Measurements from ENCODE around the gene F13A1. TPM values are rescaled to one million over a fixed set of nuclear protein-coding genes. Genes with fewer than 3 reads are reported as not detected.
A peak's percentile ranks its signal among the peaks of the same experiment; 100 is the strongest.

The F13A1 gene
- total RNA-seq, 4 donors from 2014 or later: 9.7 to 32.7 (median 17.2) TPM

GRCh38 chr6:6285679-6286078 lies 34.8 kb downstream of the F13A1 start:
- DNase-seq (ENCODE audit: low spot score in 2 of 2): no peak
- WGBS: 96% methylated on average over 11 of the region's 11 CpGs
- Histone ChIP-seq H3K4me3 (no peak overlapping the region), H3K27ac (no peak overlapping the region), H3K9me3 (no peaks in the 10 kb centered on the region), H3K36me3 (no peaks in the 10 kb centered on the region), H3K27me3 (no peaks in the 10 kb centered on the region), H3K4me1 (peaks cover 3% of the 10 kb centered on the region)
- TF ChIP-seq POLR2A (IDR thresholded peaks at IDR 0.05) (no peak), EP300 (IDR thresholded peaks at IDR 0.05) (no peak), POLR2AphosphoS5 (IDR thresholded peaks at IDR 0.05) (no peak), CTCF (IDR thresholded peaks at IDR 0.05) (no peak)

GRCh38 chr6:6284221-6284966 lies 36.1 kb downstream of the F13A1 start:
- WGBS: 77% methylated on average over 6 of the region's 6 CpGs
- no peaks in the 10 kb centered on the region for H3K27me3 ChIP-seq

GRCh38 chr6:6283746-6284145 lies 36.7 kb downstream of the F13A1 start:
- 74% methylated on average over 2 of the region's 2 CpGs for WGBS
- TF ChIP-seq EP300 (IDR thresholded peaks at IDR 0.05) (no peak), POLR2AphosphoS5 (IDR thresholded peaks at IDR 0.05) (no peak), CTCF (IDR thresholded peaks at IDR 0.05) (no peak), POLR2A (IDR thresholded peaks at IDR 0.05) (no peak)
- H3K9me3 ChIP-seq: no peaks in the 10 kb centered on the region
- H3K4me1 ChIP-seq: peaks cover 3% of the 10 kb centered on the region
- no peak overlapping the region for H3K4me3 ChIP-seq
- H3K36me3 ChIP-seq: no peaks in the 10 kb centered on the region
- H3K27me3 ChIP-seq: no peaks in the 10 kb centered on the region
- no peak overlapping the region for H3K27ac ChIP-seq
- DNase-seq (ENCODE audit: low spot score in 2 of 2): no peak

More at GRCh38 chr6:6284221-6284966, 36.1 kb downstream of the F13A1 start:
- Histone ChIP-seq H3K9me3 (no peaks in the 10 kb centered on the region), H3K4me1 (peaks cover 3% of the 10 kb centered on the region), H3K4me3 (no peak overlapping the region), H3K27ac (peak overlapping the region; percentile 22), H3K36me3 (no peaks in the 10 kb centered on the region)
- no peak for DNase-seq (ENCODE audit: low spot score in 2 of 2)
- TF ChIP-seq EP300 (IDR thresholded peaks at IDR 0.05) (no peak), POLR2A (IDR thresholded peaks at IDR 0.05) (no peak), CTCF (IDR thresholded peaks at IDR 0.05) (no peak), POLR2AphosphoS5 (IDR thresholded peaks at IDR 0.05) (no peak)

GRCh38 chr6:6282716-6283115 lies 37.7 kb downstream of the F13A1 start:
- 90% methylated on average over 1 of the region's 1 CpG for WGBS
- Histone ChIP-seq H3K36me3 (no peaks in the 10 kb centered on the region), H3K27me3 (no peaks in the 10 kb centered on the region), H3K9me3 (no peaks in the 10 kb centered on the region), H3K27ac (no peak overlapping the region), H3K4me1 (peaks cover 3% of the 10 kb centered on the region), H3K4me3 (no peak overlapping the region)
- TF ChIP-seq POLR2A (IDR thresholded peaks at IDR 0.05) (no peak), POLR2AphosphoS5 (IDR thresholded peaks at IDR 0.05) (no peak), CTCF (IDR thresholded peaks at IDR 0.05) (no peak), EP300 (IDR thresholded peaks at IDR 0.05) (no peak)
- no peak for DNase-seq (ENCODE audit: low spot score in 2 of 2)

GRCh38 chr6:6277413-6277812 lies 43.0 kb downstream of the F13A1 start:
- WGBS: 77% methylated on average over 4 of the region's 4 CpGs

More at GRCh38 chr6:6277413-6277812, 43.0 kb downstream of the F13A1 start:
- TF ChIP-seq EP300 (IDR thresholded peaks at IDR 0.05) (no peak), CTCF (IDR thresholded peaks at IDR 0.05) (no peak), POLR2AphosphoS5 (IDR thresholded peaks at IDR 0.05) (no peak), POLR2A (IDR thresholded peaks at IDR 0.05) (no peak)
- no peaks in the 10 kb centered on the region for H3K4me1 ChIP-seq
- no peak for DNase-seq (ENCODE audit: low spot score in 2 of 2)
- no peaks in the 10 kb centered on the region for H3K9me3 ChIP-seq
- H3K36me3 ChIP-seq: no peaks in the 10 kb centered on the region
- no peak overlapping the region for H3K27ac ChIP-seq
- no peaks in the 10 kb centered on the region for H3K27me3 ChIP-seq
- no peak overlapping the region for H3K4me3 ChIP-seq

All from suprapubic skin (tissue), 4 donors.